ENCODE data around the gene BMPR1A.
"Not testable (repeated sequence)": the region's sequence is repeated elsewhere in the genome, so short reads cannot be mapped to it uniquely, and the experiment has no call there.

Gene BMPR1A

DNA sequence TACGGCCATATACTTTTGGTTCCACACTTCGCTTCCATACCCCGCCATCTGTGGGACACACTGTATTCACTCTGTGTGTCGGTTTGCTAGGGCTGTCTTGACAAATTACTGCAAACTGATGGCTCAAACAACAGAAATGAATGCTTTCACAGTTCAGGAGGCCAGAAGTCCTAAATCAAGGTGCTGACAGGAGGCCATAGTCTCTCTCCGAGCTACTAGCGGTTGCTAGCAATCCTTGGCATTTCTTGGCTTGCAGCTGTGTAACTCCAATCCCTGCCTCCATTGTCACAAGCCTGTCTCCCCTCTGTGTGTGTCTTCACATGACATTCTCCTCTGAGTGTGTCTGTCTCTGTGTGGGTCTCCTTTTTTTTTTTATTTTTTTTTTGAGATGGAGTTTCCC, 28.9 kb upstream of the BMPR1A start:
- H3K4me3 ChIP-seq (ENCODE audit: low read length), result no peak overlapping the region

GRCh38 chr10:86728056-86728455, 28.4 kb upstream of the BMPR1A start:
- H3K4me3 ChIP-seq (ENCODE audit: low read length), result no peak overlapping the region
- no peak for DNase-seq (ENCODE audit: low read depth, low spot score)

More for the DNA sequence above, 28.9 kb upstream of the BMPR1A start:
- no peak for DNase-seq (ENCODE audit: low read depth, low spot score)

- DNase-seq (ENCODE audit: low read depth, low spot score), result no peak
- no peak overlapping the region for H3K4me3 ChIP-seq (ENCODE audit: low read length)
Measured at GRCh38 chr10:86729677-86730076, 26.7 kb upstream of the BMPR1A start.

GRCh38 chr10:86730227-86730626, 26.2 kb upstream of the BMPR1A start:
- H3K4me3 ChIP-seq (ENCODE audit: low read length), result no peak overlapping the region
- DNase-seq (ENCODE audit: low read depth, low spot score), result no peak

DNA sequence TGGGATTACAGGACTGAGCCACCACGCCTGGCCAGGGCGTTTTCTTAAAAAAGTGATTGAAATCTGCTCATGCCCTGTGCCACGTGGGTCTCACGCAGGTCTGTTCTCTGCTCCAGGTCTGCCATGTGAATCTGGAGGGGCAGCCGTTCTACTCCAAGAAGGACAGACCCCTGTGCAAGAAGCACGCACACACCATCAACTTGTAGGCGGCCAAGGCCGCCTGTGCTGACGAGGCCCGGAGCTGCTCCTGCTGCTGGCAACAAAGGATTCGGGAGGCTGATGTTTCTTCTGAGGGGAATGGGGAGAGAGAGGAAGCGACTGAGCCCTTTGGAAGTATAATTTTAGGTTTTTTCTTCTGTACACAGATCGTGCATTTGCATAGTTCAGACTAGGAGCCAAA, 23.6 kb upstream of the BMPR1A start:
- DNase-seq (ENCODE audit: low read depth, low spot score), result no peak

GRCh38 chr10:86733260-86733671, 23.2 kb upstream of the BMPR1A start:
- DNase-seq (ENCODE audit: low read depth, low spot score), result no peak
- no peak overlapping the region for H3K4me3 ChIP-seq (ENCODE audit: low read length)

More for the DNA sequence above, 23.6 kb upstream of the BMPR1A start:
- no peak overlapping the region for H3K4me3 ChIP-seq (ENCODE audit: low read length)

- H3K4me3 ChIP-seq (ENCODE audit: low read length), result no peak overlapping the region
- no peak for DNase-seq (ENCODE audit: low read depth, low spot score)
Measured at GRCh38 chr10:86734207-86734988, 22.0 kb upstream of the BMPR1A start.

DNA sequence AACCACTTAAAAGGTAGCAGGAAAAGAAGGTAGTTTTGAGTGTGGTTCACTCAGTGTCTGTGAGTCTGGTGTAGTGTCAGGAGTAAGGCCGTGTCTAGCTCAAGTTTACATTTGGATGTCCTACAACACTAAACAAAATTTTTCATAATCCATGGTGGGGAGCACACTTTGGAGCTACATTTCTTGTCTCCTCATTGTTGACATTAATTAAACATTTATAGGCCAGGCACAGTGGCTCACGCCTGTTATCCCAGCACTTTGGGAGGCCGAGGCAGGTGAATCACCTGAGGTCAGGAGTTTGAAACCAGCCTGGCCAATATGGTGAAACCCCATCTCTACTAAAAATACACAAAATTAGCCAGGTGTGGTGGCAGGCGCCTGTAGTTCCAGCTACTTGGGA, 21.1 kb upstream of the BMPR1A start:
- H3K4me3 ChIP-seq (ENCODE audit: low read length); DNase-seq (ENCODE audit: low read depth, low spot score): not testable (repeated sequence)

DNA sequence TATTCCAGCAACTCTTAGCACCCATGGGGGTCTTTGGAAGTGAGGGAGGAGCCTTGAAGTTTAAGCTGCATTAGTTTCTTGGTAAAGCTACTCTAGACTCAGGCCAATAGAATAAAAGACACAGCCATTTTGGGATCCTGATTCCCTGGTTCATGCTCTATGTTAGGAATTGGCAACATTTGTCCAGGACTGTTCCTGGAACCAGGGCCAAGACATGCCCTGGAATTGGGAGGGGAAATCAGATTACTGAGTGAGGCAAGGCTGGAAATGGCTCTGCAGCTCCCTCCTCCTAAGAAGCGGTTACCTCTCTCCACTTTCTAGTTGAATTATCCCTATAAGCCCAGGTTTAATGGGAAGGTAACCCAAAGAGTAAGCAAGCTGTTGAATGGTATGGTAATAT, 14.2 kb upstream of the BMPR1A start:
- DNase-seq (ENCODE audit: low read depth, low spot score), result no peak

GRCh38 chr10:86744067-86744725, 12.2 kb upstream of the BMPR1A start:
- DNase-seq (ENCODE audit: low read depth, low spot score), result no peak
- no peak overlapping the region for H3K4me3 ChIP-seq (ENCODE audit: low read length)

More for the DNA sequence above, 14.2 kb upstream of the BMPR1A start:
- H3K4me3 ChIP-seq (ENCODE audit: low read length), result no peak overlapping the region

- no peak for DNase-seq (ENCODE audit: low read depth, low spot score)
- no peak overlapping the region for H3K4me3 ChIP-seq (ENCODE audit: low read length)
Measured at GRCh38 chr10:86747796-86748581, 8.4 kb upstream of the BMPR1A start.

DNA sequence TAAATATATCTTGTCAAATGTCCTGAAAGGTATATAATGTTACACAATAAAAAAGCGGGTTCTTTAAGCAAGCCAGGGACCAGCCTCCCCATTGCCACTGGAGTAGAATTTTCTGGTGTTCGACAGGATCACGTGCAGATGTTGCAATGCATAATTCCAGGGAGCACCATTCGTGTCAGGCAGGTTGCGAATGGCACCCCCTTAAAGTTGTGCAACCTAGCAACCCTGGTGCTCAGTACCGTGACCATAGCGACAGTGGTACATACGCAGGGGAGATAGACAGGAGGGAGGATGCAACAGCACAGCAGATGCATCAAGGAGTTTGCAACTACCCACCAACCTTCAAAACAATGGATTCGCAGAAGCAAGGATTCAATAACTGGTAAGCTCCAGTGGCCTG, 6.6 kb upstream of the BMPR1A start:
- no peak for DNase-seq (ENCODE audit: low read depth, low spot score)

DNA sequence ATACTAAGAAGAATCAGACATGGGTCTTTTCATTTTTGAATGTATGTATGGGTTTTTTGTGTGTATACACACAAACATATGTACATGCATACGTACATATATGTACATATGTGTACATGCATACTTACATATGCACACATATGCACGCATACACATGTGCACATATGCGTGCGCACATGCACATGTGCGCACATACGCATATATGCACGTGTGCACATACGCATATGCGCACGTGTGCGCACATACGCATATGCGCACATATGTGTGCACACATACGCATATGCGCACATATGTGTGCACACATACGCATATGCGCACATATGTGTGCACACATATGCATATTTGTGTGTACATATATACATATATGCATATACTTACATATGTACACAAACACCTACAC, 4.9 kb upstream of the BMPR1A start:
- DNase-seq (ENCODE audit: low read depth, low spot score), result no peak
- no peak overlapping the region for H3K4me3 ChIP-seq (ENCODE audit: low read length)

More for the DNA sequence above, 6.6 kb upstream of the BMPR1A start:
- H3K4me3 ChIP-seq (ENCODE audit: low read length), result no peak overlapping the region

DNA sequence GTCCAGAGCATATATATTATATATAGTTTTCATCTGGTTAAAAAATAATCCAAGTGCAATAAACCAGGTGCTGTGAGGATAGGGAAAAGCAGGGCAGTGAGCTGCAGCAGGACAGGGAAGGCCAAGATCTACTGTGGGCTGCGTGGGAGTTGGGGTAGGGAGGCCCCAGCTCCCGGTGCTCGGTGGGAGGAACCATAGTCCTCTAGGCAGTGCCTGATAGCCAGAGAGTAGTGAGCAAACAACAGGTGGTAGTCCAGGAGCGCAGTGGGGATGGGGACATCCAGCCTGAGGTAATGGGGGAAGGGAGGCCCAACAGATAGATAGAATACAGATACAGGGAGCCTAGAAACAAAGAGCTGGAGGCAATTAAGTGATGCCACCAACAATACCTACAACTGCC, 4.1 kb upstream of the BMPR1A start:
- no peak for DNase-seq (ENCODE audit: low read depth, low spot score)
- no peak overlapping the region for H3K4me3 ChIP-seq (ENCODE audit: low read length)

GRCh38 chr10:86753051-86753450, 3.4 kb upstream of the BMPR1A start:
- H3K4me3 ChIP-seq (ENCODE audit: low read length), result no peak overlapping the region
- DNase-seq (ENCODE audit: low read depth, low spot score), result no peak

DNA sequence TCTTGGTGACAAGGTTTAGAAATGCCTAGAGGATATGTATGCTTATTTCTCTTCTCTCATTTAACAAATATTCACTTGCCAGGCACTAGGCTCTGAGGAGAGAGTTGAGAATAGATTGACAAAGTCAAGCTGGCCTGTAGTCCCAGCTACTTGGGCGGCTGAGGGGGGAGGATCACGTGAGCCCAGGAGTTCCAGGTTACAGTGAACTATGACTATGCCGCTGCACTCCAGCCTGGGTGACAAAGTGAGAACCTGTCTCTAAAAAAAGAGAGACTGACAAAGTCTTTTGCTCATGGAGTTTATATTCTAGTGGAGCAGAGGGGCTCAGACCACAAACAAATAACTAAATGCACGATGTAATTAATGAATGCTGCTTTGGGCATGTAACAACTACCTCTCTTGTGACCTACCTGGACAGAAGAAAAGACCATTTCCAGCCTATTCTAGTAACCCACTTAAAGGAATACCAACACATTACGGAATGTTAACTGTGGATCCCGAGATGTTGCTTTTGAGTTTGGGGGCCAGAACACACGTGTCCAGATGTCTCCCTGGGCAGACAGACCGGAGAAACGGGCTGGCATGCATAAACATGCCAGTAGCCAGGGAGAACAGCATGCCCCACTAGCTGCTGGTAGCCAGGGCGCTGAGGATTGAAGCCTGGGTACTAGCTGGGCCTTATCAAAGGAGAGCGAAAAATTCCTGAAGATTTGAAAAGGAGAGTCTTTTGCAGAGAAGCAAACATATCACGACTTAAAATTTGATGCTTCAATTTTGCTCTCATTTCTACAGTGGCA, 2.6 kb upstream of the BMPR1A start:
- no peak overlapping the region for H3K4me3 ChIP-seq (ENCODE audit: low read length)
- no peak for DNase-seq (ENCODE audit: low read depth, low spot score)

GRCh38 chr10:86755454-86755739, 1.0 kb upstream of the BMPR1A start:
- DNase-seq (ENCODE audit: low read depth, low spot score), result no peak
- H3K4me3 ChIP-seq (ENCODE audit: low read length), result peak overlapping the region; percentile 68

- peak overlapping the region; percentile 68 for H3K4me3 ChIP-seq (ENCODE audit: low read length)
- DNase-seq (ENCODE audit: low read depth, low spot score), result peak; percentile 76
Measured at GRCh38 chr10:86755740-86756510, 494 bp upstream of the BMPR1A start.
